Measurements from ENCODE around the gene DYNC1I1.

DNA sequence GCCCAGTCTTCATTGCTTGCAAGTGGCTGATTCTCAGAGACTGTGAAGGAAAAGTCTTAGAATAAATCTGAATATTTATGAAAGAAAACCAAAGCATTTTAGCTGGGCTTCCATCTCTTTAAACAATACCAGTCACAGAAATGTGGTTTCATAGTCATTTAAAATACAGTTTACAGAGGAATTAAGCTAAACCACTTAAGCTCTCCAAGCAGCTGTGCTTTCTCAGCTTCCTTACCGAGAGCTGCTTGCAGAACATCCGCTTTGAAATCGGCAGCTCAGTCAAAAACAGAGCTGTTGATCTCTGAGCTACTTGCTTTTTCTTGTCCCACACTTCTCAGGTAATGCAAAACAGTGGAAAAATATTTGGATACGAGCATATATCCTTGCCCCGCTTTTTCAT is 134.5 kb downstream of the DYNC1I1 start:
- TF ChIP-seq, protein P1, sequence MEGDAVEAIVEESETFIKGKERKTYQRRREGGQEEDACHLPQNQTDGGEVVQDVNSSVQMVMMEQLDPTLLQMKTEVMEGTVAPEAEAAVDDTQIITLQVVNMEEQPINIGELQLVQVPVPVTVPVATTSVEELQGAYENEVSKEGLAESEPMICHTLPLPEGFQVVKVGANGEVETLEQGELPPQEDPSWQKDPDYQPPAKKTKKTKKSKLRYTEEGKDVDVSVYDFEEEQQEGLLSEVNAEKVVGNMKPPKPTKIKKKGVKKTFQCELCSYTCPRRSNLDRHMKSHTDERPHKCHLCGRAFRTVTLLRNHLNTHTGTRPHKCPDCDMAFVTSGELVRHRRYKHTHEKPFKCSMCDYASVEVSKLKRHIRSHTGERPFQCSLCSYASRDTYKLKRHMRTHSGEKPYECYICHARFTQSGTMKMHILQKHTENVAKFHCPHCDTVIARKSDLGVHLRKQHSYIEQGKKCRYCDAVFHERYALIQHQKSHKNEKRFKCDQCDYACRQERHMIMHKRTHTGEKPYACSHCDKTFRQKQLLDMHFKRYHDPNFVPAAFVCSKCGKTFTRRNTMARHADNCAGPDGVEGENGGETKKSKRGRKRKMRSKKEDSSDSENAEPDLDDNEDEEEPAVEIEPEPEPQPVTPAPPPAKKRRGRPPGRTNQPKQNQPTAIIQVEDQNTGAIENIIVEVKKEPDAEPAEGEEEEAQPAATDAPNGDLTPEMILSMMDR (conservative IDR thresholded peaks at IDR 0.05): no peak
- no peak for TF ChIP-seq EZH2 (IDR thresholded peaks at IDR 0.05; ENCODE audit: low read depth)
